H1 (cell line): Measurements from ENCODE around the gene WDR37. TPM values are rescaled to one million over a fixed set of nuclear protein-coding genes. Genes with fewer than 3 reads are reported as not detected.

ENCODE experiments used
- GTF2F1 ChIP-seq: IDR thresholded peaks from 2 replicates; pipeline ENCODE4 v1.6.1; 2012; ENCODE audit warnings: low read depth, low read length, improper control_type of control experiment, borderline replicate concordance
- SP1 ChIP-seq: IDR thresholded peaks from 2 replicates; pipeline ENCODE4 v1.6.1; 2011; ENCODE audit warnings: low read depth, low read length
- TAF1 ChIP-seq: IDR thresholded peaks from 2 replicates; pipeline ENCODE4 v1.6.1; 2011; ENCODE audit warnings: mild to moderate bottlenecking, low read depth, low read length
- TCF12 ChIP-seq: IDR thresholded peaks from 2 replicates; pipeline ENCODE4 v1.6.1; 2011; ENCODE audit warnings: low read depth, mild to moderate bottlenecking, low read length
- TEAD4 ChIP-seq: IDR thresholded peaks from 2 replicates; pipeline ENCODE4 v1.6.1; 2012; ENCODE audit warnings: low read depth, low read length, inconsistent platforms, mixed read lengths
- polyA plus RNA-seq, 7 experiments: library from polyadenylated mRNA; depleted of rRNA in 3 of 7; stranded (reverse) in 5 of 7; unstranded in 2 of 7; fragments of >200 nt in 5 of 7; fragments of 200-250 nt in 2 of 7; gene quantifications; 1 replicate in 5 of 7; 2 replicates in 1 of 7; 4 replicates in 1 of 7; pipeline versions ENCODE4 v1.2.1 to v1.2.3, GENCODE V29; 2011 to 2013; ENCODE audit warnings: missing spikeins in 2 of 7, mixed read lengths in 2 of 7
- total RNA-seq: library from RNA; stranded (reverse); fragmentation: NEBNext Ultra II Directional; extraction: Animal tissue kit (Norgen Biotek cat#: 25700); gene quantifications from 2 replicates; pipeline ENCODE4 v1.2.1, GENCODE V29; 2021
- TF ChIP-seq, protein P1 (sequence below): IDR thresholded peaks from 2 replicates; pipeline ENCODE4 v1.6.1; 2012; ENCODE audit warnings: inconsistent platforms

The WDR37 gene
- total and polyA plus RNA-seq, 2 of the 8 experiments (the other 6 are each of a cell fraction or from before 2014, with no cell fraction given) = 9.6 to 12.0 TPM

DNA sequence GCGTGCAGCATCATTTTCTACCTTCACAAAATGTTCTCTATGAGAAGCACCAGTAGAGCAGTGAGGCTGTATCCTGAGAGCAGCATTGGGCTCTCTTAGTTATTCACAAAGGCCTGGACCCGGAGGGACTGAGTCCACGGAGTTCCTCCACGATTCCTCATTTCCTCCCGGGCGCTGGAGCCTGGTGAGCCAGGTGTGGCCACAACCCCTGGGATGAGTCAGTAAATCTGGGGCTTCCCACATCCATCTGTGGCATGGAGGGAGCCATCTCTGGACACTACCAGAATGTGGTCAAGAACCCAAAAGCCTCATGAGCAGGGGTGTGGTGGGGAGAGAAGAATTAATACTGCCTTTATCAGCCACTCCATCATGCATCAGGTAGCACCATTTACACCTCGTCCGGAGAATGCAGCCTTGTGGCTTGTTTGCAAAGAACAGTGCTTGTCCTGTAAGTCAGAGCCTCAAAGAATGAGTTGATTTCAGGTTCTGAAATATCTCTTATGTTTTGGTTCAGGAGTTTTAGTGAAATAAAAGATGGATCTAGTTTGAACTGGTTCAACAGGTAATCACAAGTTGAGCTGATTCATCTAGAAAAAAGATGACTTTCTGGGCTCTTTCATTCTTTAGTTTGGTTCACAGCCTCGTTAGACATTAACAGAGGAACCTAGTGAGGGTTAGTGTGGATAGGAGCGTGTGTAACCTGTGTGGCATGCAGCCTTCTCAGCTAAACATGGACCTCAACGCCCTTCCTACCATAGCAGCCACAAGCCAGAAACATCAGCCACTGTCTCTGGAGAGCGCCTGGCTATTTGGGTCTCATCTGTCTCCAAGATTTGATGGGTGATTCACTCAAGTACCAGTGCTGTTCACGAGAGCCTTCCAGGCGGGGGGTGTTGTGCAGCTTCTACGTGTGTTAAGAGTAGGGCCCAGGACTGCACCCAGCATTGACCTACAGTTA lies 95.2 kb downstream of the WDR37 start (continued):
- TF ChIP-seq TEAD4 (no peak), TAF1 (no peak), GTF2F1 (no peak), SP1 (no peak), TCF12 (no peak)
- TF ChIP-seq, protein P1, sequence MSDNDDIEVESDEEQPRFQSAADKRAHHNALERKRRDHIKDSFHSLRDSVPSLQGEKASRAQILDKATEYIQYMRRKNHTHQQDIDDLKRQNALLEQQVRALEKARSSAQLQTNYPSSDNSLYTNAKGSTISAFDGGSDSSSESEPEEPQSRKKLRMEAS = no peak
